Measurements from ENCODE around the gene DSC2. TPM values are rescaled to one million over a fixed set of nuclear protein-coding genes. Genes with fewer than 3 reads are reported as not detected.

Gene DSC2
- total and polyA plus RNA-seq, 2 donors (not counting 3 experiments of a cell fraction or from before 2014, with no cell fraction given), result under 0.01 TPM; not detected in 1

GRCh38 chr18:31042084-31042405 is 60.2 kb downstream of the DSC2 start:
- POLR2A ChIA-PET, result no interaction called here
- intact Hi-C loops (cut with micrococcal nuclease), result no loop called here
- H3K9ac ChIP-seq (replicated peaks; ENCODE audit: extremely low read depth, insufficient read depth, low read length), result no peak overlapping the region

More at GRCh38 chr18:31042084-31042405, 60.2 kb downstream of the DSC2 start:
- Histone ChIP-seq H4K20me1 (replicated peaks; ENCODE audit: control insufficient read depth, extremely low read depth, insufficient read depth, low read length) (no peaks in the 10 kb centered on the region), H3K4me1 (ENCODE audit: control insufficient read depth, extremely low read depth, insufficient read depth, low read length) (peaks cover 3% of the 10 kb centered on the region), H3K27ac (ENCODE audit: insufficient read depth, low read depth, low read length) (no peak overlapping the region), H3K36me3 (ENCODE audit: control insufficient read depth in 2 of 2, extremely low read depth in 1 of 2, insufficient read depth in 2 of 2, low read length in 2 of 2) (no peaks in the 10 kb centered on the region), H3K79me2 (ENCODE audit: control insufficient read depth, insufficient read depth, low read length) (no peaks in the 10 kb centered on the region), H3K27me3 (ENCODE audit: control insufficient read depth in 2 of 2, insufficient read depth in 2 of 2, low read length in 2 of 2) (peaks cover 27 to 49% of the 10 kb centered on the region in 2 experiments), H3K4me3 (replicated peaks in 1 of 3; ENCODE audit: insufficient read depth in 1 of 3, low read depth in 1 of 3, low read length in 3 of 3) (peak overlapping the region in 2 of 3 experiments; percentile 1 to 19), H3K9me3 (replicated peaks; ENCODE audit: control insufficient read depth, insufficient read depth, low read length) (no peaks in the 10 kb centered on the region), H3K4me2 (ENCODE audit: insufficient read depth, low read length) (peak overlapping the region; percentile 40), H2AFZ (ENCODE audit: low read depth, low read length) (peak overlapping the region; percentile 55), H3K9me1 (replicated peaks; ENCODE audit: control insufficient read depth, extremely low read depth, insufficient read depth, low read length) (no peaks in the 10 kb centered on the region)
- no TSS peak for BruUV-seq (replicated peaks)
- DNase-seq (ENCODE audit: low read depth, low spot score) (no peak), FAIRE-seq (no peak)
- dilution Hi-C loops (cut with MboI; ENCODE audit: extremely low pct_ligation_motif_present, low sequenced_read_pairs), result no loop called here
- CTCF ChIA-PET, result no interaction called here
- TF ChIP-seq GATA2 (IDR thresholded peaks at IDR 0.05; ENCODE audit: insufficient read depth, insufficient read length, low read depth, low read length), result no peak
- TF ChIP-seq CTCF (IDR thresholded peaks at IDR 0.05; ENCODE audit: extremely low read depth in 1 of 2, insufficient read depth in 1 of 2, low read depth in 1 of 2, low read length in 2 of 2), result no peak
- TF ChIP-seq MYC (IDR thresholded peaks at IDR 0.05; ENCODE audit: low read depth, low read length), result no peak
- peak; percentile 68 for TF ChIP-seq EZH2 (IDR thresholded peaks at IDR 0.05; ENCODE audit: borderline replicate concordance, low read depth, low read length, severe bottlenecking)
- TF ChIP-seq POLR2A (IDR thresholded peaks at IDR 0.05; ENCODE audit: low read depth, low read length), result no peak
